Fibroblast of the aortic adventitia (primary cell): Measurements from ENCODE around the gene CFAP58. TPM values are rescaled to one million over a fixed set of nuclear protein-coding genes. Genes with fewer than 3 reads are reported as not detected.

Experiments used
- DNase-seq: peaks from one replicate; pipeline ENCODE4 v3.0.0-alpha.2; 2010; ENCODE audit warnings: low read depth
- H3K4me3 ChIP-seq: 2 replicates; pipeline ENCODE4 v1.5.1; 2011; ENCODE audit warnings: low read depth, mild to moderate bottlenecking, control low read depth, low read length, moderate library complexity
- CTCF ChIP-seq: IDR thresholded peaks from 2 replicates; pipeline ENCODE4 v1.5.1; 2011; ENCODE audit warnings: mild to moderate bottlenecking, low read length, control low read depth, inconsistent platforms; ENCODE audit not compliant: insufficient read depth
- total RNA-seq: library from RNA; depleted of rRNA; stranded (reverse); fragments of >200 nt; gene quantifications from 2 replicates; pipeline ENCODE4 v1.2.3, GENCODE V29; 2012; ENCODE audit warnings: low replicate concordance

Gene CFAP58
- total RNA-seq, 1 donor = 0.36 TPM

GRCh38 chr10:104317726-104318299 is 35.8 kb upstream of the CFAP58 start:
- peak overlapping the region; percentile 31 for H3K4me3 ChIP-seq
- no peak for TF ChIP-seq CTCF
- DNase-seq = no peak

GRCh38 chr10:104318326-104318725 is 35.3 kb upstream of the CFAP58 start:
- H3K4me3 ChIP-seq = no peak overlapping the region
- DNase-seq = no peak
- no peak for TF ChIP-seq CTCF

- DNase-seq = no peak
- H3K4me3 ChIP-seq = no peak overlapping the region
- no peak for TF ChIP-seq CTCF
Measured at GRCh38 chr10:104318810-104319741, 34.6 kb upstream of the CFAP58 start.

- TF ChIP-seq CTCF = no peak
Measured at GRCh38 chr10:104321226-104321625, 32.4 kb upstream of the CFAP58 start.

GRCh38 chr10:104321725-104322415 is 31.8 kb upstream of the CFAP58 start:
- DNase-seq = no peak
- no peak overlapping the region for H3K4me3 ChIP-seq
- no peak for TF ChIP-seq CTCF

More at GRCh38 chr10:104321226-104321625, 32.4 kb upstream of the CFAP58 start:
- DNase-seq = no peak
- no peak overlapping the region for H3K4me3 ChIP-seq

- TF ChIP-seq CTCF = no peak
- H3K4me3 ChIP-seq = no peak overlapping the region
- DNase-seq = no peak
Measured at GRCh38 chr10:104322416-104322782, 31.2 kb upstream of the CFAP58 start.
